ENCODE results near the gene PDE6B. TPM values are rescaled to one million over a fixed set of nuclear protein-coding genes. Genes with fewer than 3 reads are reported as not detected.

Gene PDE6B
- total and polyA plus RNA-seq, 2 of the 13 experiments (the other 11 are each of a cell fraction or from before 2014, with no cell fraction given): 0.38 to 0.40 TPM

- TF ChIP-seq ZNF318 (CRISPR knock-in tag; IDR thresholded peaks at IDR 0.05) (no peak), NFKBIZ (CRISPR knock-in tag; IDR thresholded peaks at IDR 0.05) (no peak), IKZF1 (IDR thresholded peaks at IDR 0.05) (no peak), ZNF550 (CRISPR knock-in tag; IDR thresholded peaks at IDR 0.05; ENCODE audit: borderline replicate concordance) (no peak), ZNF556 (CRISPR knock-in tag; IDR thresholded peaks at IDR 0.05; ENCODE audit: borderline replicate concordance) (no peak), TFDP2 (CRISPR knock-in tag; IDR thresholded peaks at IDR 0.05) (no peak), ZNF572 (CRISPR knock-in tag; IDR thresholded peaks at IDR 0.05) (peak; percentile 25; the same call in 1 of the 2 replicates), MZF1 (CRISPR knock-in tag; IDR thresholded peaks at IDR 0.05; ENCODE audit: borderline replicate concordance) (no peak), ZNF75D (CRISPR knock-in tag; IDR thresholded peaks at IDR 0.05; ENCODE audit: borderline replicate concordance) (no peak), KLF11 (CRISPR knock-in tag; IDR thresholded peaks at IDR 0.05) (no peak), ZNF704 (CRISPR knock-in tag; IDR thresholded peaks at IDR 0.05; ENCODE audit: borderline replicate concordance) (no peak), ZNF263 (CRISPR knock-in tag; IDR thresholded peaks at IDR 0.05) (no peak), ZNF563 (CRISPR knock-in tag; IDR thresholded peaks at IDR 0.05) (0 out of 2 replicates have a peak, but pooled peaks have one; percentile 18)
Measured at GRCh38 chr4:654871-655463, 29.6 kb downstream of the PDE6B start (continued).
